Natural killer cell (primary cell): Measurements from ENCODE around the gene PRKAA1. TPM values are rescaled to one million over a fixed set of nuclear protein-coding genes. Genes with fewer than 3 reads are reported as not detected.
A peak's percentile ranks its signal among the peaks of the same experiment; 100 is the strongest.

Experiments used
- ATAC-seq, 3 donors: fragments of 150-1000 bp in 2 of 3; fragments of 200-7000 bp in 1 of 3; cut with Tn5 transposase; 1 replicate in 1 of 3; 2 replicates in 2 of 3; pipeline ENCODE4 v1.10.0; 2021; ENCODE audit warnings: mild to moderate bottlenecking in 2 of 3, moderate library complexity in 2 of 3
- DNase-seq, 2 donors: peaks; one replicate each; pipeline versions ENCODE4 v3.0.0 to v3.0.0-alpha.2; 2013 to 2021; ENCODE audit warnings: mixed read lengths in 1 of 2
- H3K27ac ChIP-seq: one replicate; pipeline ENCODE4 v1.5.1; 2013; ENCODE audit warnings: mild to moderate bottlenecking, low read length
- H3K27me3 ChIP-seq: one replicate; pipeline ENCODE4 v1.6.1; 2013; ENCODE audit warnings: low read length; ENCODE audit not compliant: control insufficient read depth, insufficient read depth
- H3K36me3 ChIP-seq: one replicate; pipeline ENCODE4 v1.6.1; 2013; ENCODE audit warnings: low read length; ENCODE audit not compliant: control insufficient read depth, insufficient read depth
- H3K4me1 ChIP-seq: one replicate; pipeline ENCODE4 v1.6.1; 2013; ENCODE audit warnings: low read length; ENCODE audit not compliant: control insufficient read depth, insufficient read depth
- H3K4me3 ChIP-seq: one replicate; pipeline ENCODE4 v1.5.1; 2013; ENCODE audit warnings: low read length
- H3K9me3 ChIP-seq: one replicate; pipeline ENCODE4 v1.6.1; 2013; ENCODE audit warnings: low read length; ENCODE audit not compliant: control insufficient read depth, insufficient read depth
- H3K27ac Mint-ChIP-seq, 2 donors: one replicate each; pipeline ENCODE4 v1.8.0; 2022; ENCODE audit warnings: mild to moderate bottlenecking in 2 of 2, mixed read lengths in 2 of 2, moderate library complexity in 1 of 2
- H3K27me3 Mint-ChIP-seq, 2 donors: one replicate each; pipeline ENCODE4 v1.8.0; 2022; ENCODE audit warnings: low read depth in 2 of 2, mixed read lengths in 2 of 2
- H3K36me3 Mint-ChIP-seq: one replicate; pipeline ENCODE4 v1.8.0; 2022; ENCODE audit warnings: mixed read lengths
- H3K4me1 Mint-ChIP-seq, 2 donors: one replicate each; pipeline ENCODE4 v1.8.0; 2022; ENCODE audit warnings: mixed read lengths in 2 of 2
- H3K4me3 Mint-ChIP-seq: one replicate; pipeline ENCODE4 v1.8.0; 2022; ENCODE audit warnings: mild to moderate bottlenecking, moderate library complexity, mixed read lengths
- H3K9me3 Mint-ChIP-seq, 2 donors: one replicate each; pipeline ENCODE4 v1.8.0; 2022; ENCODE audit warnings: mixed read lengths in 2 of 2
- WGBS: methylation state at CpG from one replicate; pipeline ENCODE4 v1.1.7; 2013; ENCODE audit warnings: missing lambda C conversion rate; ENCODE audit not compliant: insufficient coverage; 5-methylcytosine and 5-hydroxymethylcytosine counted together
- intact Hi-C: fragments of 100-400 bp; cut with micrococcal nuclease; formaldehyde crosslinking; loops from one replicate; pipeline ENCODE4 v1.14.2; 2022
- total RNA-seq, 4 donors: library from RNA; stranded (reverse); fragments of 120-200 nt in 1 of 4; gene quantifications; one replicate each; pipeline versions ENCODE4 v1.2.3 to v1.2.4, GENCODE V29; 2013 to 2022
- TF ChIP-seq, protein P1 (sequence below): fragments of 200-600 bp; IDR thresholded peaks from one replicate; pipeline ENCODE4 v1.8.0; 2022; ENCODE audit warnings: antibody characterized with exemption

The PRKAA1 gene
- total RNA-seq, 3 donors from 2014 or later (not counting 1 experiment from before 2014, with no cell fraction given) = 120 to 165 (median 122) TPM

DNA sequence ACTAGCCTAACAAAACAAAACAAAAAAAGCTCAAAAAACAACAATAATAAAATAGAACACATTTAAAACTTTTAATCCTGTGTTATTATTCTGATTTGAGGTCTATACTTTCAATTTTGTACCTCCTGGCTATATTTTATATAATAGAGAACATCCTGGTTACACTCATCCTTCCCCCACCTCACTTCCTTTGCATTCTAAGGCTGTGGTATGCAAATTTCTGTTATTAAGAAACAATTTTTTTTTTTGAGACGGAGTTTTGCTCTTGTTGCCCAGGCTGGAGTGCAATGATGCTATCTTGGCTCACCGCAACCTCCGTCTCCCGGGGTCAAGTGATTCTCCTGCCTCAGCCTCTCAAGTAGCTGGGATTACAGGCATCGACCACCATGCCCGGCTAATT is 39.9 kb upstream of the PRKAA1 start:
- intact Hi-C loops = loop anchor here (10.0 kb wide), 1 partner anchor 153 kb away; no protein-coding TSS in a partner anchor
- no peaks in the 10 kb centered on the region for H3K9me3 Mint-ChIP-seq
- ATAC-seq = no peak
- peaks cover 17% of the 10 kb centered on the region for H3K4me1 ChIP-seq
- TF ChIP-seq, protein P1, sequence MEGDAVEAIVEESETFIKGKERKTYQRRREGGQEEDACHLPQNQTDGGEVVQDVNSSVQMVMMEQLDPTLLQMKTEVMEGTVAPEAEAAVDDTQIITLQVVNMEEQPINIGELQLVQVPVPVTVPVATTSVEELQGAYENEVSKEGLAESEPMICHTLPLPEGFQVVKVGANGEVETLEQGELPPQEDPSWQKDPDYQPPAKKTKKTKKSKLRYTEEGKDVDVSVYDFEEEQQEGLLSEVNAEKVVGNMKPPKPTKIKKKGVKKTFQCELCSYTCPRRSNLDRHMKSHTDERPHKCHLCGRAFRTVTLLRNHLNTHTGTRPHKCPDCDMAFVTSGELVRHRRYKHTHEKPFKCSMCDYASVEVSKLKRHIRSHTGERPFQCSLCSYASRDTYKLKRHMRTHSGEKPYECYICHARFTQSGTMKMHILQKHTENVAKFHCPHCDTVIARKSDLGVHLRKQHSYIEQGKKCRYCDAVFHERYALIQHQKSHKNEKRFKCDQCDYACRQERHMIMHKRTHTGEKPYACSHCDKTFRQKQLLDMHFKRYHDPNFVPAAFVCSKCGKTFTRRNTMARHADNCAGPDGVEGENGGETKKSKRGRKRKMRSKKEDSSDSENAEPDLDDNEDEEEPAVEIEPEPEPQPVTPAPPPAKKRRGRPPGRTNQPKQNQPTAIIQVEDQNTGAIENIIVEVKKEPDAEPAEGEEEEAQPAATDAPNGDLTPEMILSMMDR = no peak
- H3K4me3 ChIP-seq = no peak overlapping the region
- peaks cover 11% of the 10 kb centered on the region for H3K36me3 ChIP-seq
- DNase-seq = peak in 1 of 2 donors; percentile 48
- H3K9me3 ChIP-seq = peaks cover 5% of the 10 kb centered on the region
- peaks cover 0 to 6% of the 10 kb centered on the region in 2 donors for H3K27me3 Mint-ChIP-seq
- WGBS = 80% methylated on average over 6 of the region's 6 CpGs
- no peaks in the 10 kb centered on the region for H3K27me3 ChIP-seq
- no peak overlapping the region for H3K4me3 Mint-ChIP-seq
- no peak overlapping the region for H3K27ac Mint-ChIP-seq
- no peak overlapping the region for H3K27ac ChIP-seq
- H3K4me1 Mint-ChIP-seq = peaks cover 46 to 48% of the 10 kb centered on the region in 2 donors
- peaks cover 8% of the 10 kb centered on the region for H3K36me3 Mint-ChIP-seq

DNA sequence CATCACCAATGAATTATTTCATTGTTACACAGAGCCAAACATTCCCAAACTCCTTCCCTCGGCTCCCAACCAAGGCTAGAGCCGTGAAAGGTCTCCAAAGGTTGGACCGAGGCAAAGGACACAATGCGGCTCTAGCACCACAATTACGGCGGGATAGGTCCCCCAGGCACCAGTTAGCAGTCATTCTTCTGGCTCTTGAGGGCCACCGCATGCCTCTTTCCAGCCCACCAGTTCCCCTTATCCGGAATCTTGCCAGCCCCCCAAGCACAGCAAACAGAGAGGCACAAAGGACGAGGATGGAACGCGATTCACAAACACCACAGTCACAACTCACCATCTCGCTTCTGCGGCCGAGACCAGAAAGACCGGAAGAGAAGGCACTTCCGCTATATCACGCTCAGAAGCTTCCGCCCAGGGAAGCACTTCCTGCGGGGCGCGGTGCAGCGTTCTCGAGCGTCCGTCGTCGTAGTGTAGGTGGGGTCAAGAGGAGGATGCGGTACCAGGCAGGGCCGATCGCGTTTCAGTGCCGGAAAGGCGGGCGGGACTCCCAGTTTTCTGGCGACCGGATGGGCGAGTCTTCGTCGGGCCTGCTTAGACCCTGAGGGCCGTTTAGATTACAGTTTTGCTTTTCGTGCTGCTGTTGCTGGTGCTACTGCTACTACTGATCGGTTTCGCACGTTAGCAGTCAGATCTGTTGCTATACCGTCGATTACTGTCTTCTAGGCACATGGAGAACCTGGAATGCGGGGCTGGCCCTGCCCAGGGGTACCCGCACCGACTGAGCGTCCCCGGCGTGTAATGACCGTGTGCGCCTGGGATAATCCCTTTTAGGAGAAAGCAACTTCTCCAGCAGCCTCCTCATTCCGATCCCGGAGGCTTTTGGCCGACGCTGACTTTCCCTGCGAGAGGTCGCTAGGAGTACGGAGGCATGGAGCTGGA is 36.9 kb upstream of the PRKAA1 start, which contains the start of gene RPL37:
Gene RPL37, minus strand, starts transcription at position 374 of the 939 bp plus-strand sequence. Its CDS starts 37 bp downstream, at position 337.
- Mint-ChIP-seq H3K9me3 (no peaks in the 10 kb centered on the region), H3K4me3 (peak within 1 kb of the TSS; percentile 97), H3K4me1 (peaks cover 48 to 54% of the 10 kb centered on the region in 2 donors), H3K27ac (peak within 1 kb of the TSS; percentile 96 to 99), H3K36me3 (peaks cover 21% of the 10 kb centered on the region), H3K27me3 (no peaks in the 10 kb centered on the region)
- ATAC-seq (peak; percentile 94 to 98 (median 96)), DNase-seq (peak; percentile 82 to 96)
- Histone ChIP-seq H3K36me3 (peaks cover 40% of the 10 kb centered on the region), H3K4me1 (peaks cover 17% of the 10 kb centered on the region), H3K9me3 (peaks cover 5% of the 10 kb centered on the region), H3K27me3 (no peaks in the 10 kb centered on the region), H3K27ac (peak within 1 kb of the TSS; percentile 96), H3K4me3 (peak within 1 kb of the TSS; percentile 86)
- intact Hi-C loops = loop anchor here (1.0 to 10.0 kb wide), 3 partner anchors 37 to 150 kb away; partner anchors contain the start of genes PRKAA1 and TTC33
- TF ChIP-seq, protein P1 = no peak
- 8% methylated on average over 61 of the region's 61 CpGs for WGBS

- Mint-ChIP-seq H3K4me1 (peaks cover 51 to 56% of the 10 kb centered on the region in 2 donors), H3K4me3 (peak overlapping the region; percentile 97), H3K36me3 (peaks cover 25% of the 10 kb centered on the region), H3K27me3 (no peaks in the 10 kb centered on the region), H3K27ac (peak overlapping the region; percentile 96 to 99), H3K9me3 (no peaks in the 10 kb centered on the region)
- TF ChIP-seq, protein P1 = no peak
- intact Hi-C loops = loop anchor here (1.0 to 10.0 kb wide), 2 partner anchors 36 to 150 kb away; partner anchors contain the start of gene PRKAA1
- Histone ChIP-seq H3K4me3 (peak overlapping the region; percentile 86), H3K4me1 (peaks cover 17% of the 10 kb centered on the region), H3K27ac (peak overlapping the region; percentile 96), H3K36me3 (peaks cover 47% of the 10 kb centered on the region), H3K27me3 (no peaks in the 10 kb centered on the region), H3K9me3 (peaks cover 5% of the 10 kb centered on the region)
- DNase-seq = peak; percentile 51 to 87
- under 1% methylated on average over 21 of the region's 21 CpGs for WGBS
- peak; percentile 37 to 53 (median 48) for ATAC-seq
Measured at GRCh38 chr5:40834391-40834848, 36.2 kb upstream of the PRKAA1 start.
